Measurements from ENCODE around the gene TCAP.

TCAP gene

GRCh38 chr17:39702901-39703893 is 38.0 kb downstream of the TCAP start:
- no peaks in the 10 kb centered on the region for H3K79me2 ChIP-seq (ENCODE audit: insufficient read depth, low read length)
- no peak overlapping the region for H3K27ac ChIP-seq (ENCODE audit: low read depth, low read length)
- no peak overlapping the region for H2AFZ ChIP-seq (ENCODE audit: low read depth, low read length, severe bottlenecking)
- TF ChIP-seq EZH2phosphoT487 (conservative IDR thresholded peaks at IDR 0.05; ENCODE audit: low read length) (no peak), CTCF (IDR thresholded peaks at IDR 0.05; ENCODE audit: insufficient read depth, low read length, poor library complexity, severe bottlenecking) (no peak)
- H4K20me1 ChIP-seq (ENCODE audit: low read depth, low read length): no peaks in the 10 kb centered on the region
- H3K36me3 ChIP-seq (ENCODE audit: low read length): no peaks in the 10 kb centered on the region
- no peaks in the 10 kb centered on the region for H3K9me3 ChIP-seq (ENCODE audit: insufficient read depth, low read length)
- no peak overlapping the region for H3K9ac ChIP-seq (ENCODE audit: low read length)
- H3K9me2 ChIP-seq (replicated peaks; ENCODE audit: insufficient read depth, low read length): no peaks in the 10 kb centered on the region
- no peak overlapping the region for H3K4me3 ChIP-seq (ENCODE audit: insufficient read depth, low read length, poor library complexity, severe bottlenecking)
- H3K27me3 ChIP-seq (ENCODE audit: low read length): no peaks in the 10 kb centered on the region
- H3K4me2 ChIP-seq (ENCODE audit: low read depth, low read length, poor library complexity, severe bottlenecking): no peak overlapping the region
- H3F3A ChIP-seq (ENCODE audit: insufficient read depth): no peaks in the 10 kb centered on the region

- no peak overlapping the region for H3K4me2 ChIP-seq (ENCODE audit: low read depth, low read length, poor library complexity, severe bottlenecking)
- no peak overlapping the region for H3K4me3 ChIP-seq (ENCODE audit: insufficient read depth, low read length, poor library complexity, severe bottlenecking)
- no peak overlapping the region for H3K27ac ChIP-seq (ENCODE audit: low read depth, low read length)
- no peaks in the 10 kb centered on the region for H3F3A ChIP-seq (ENCODE audit: insufficient read depth)
- H2AFZ ChIP-seq (ENCODE audit: low read depth, low read length, severe bottlenecking): no peak overlapping the region
- no peaks in the 10 kb centered on the region for H3K36me3 ChIP-seq (ENCODE audit: low read length)
- no peaks in the 10 kb centered on the region for H3K9me2 ChIP-seq (replicated peaks; ENCODE audit: insufficient read depth, low read length)
- H4K20me1 ChIP-seq (ENCODE audit: low read depth, low read length): no peaks in the 10 kb centered on the region
- H3K79me2 ChIP-seq (ENCODE audit: insufficient read depth, low read length): no peaks in the 10 kb centered on the region
- H3K9me3 ChIP-seq (ENCODE audit: insufficient read depth, low read length): no peaks in the 10 kb centered on the region
- TF ChIP-seq CTCF (IDR thresholded peaks at IDR 0.05; ENCODE audit: insufficient read depth, low read length, poor library complexity, severe bottlenecking): no peak
- no peak for TF ChIP-seq EZH2phosphoT487 (conservative IDR thresholded peaks at IDR 0.05; ENCODE audit: low read length)
- no peak overlapping the region for H3K9ac ChIP-seq (ENCODE audit: low read length)
- H3K27me3 ChIP-seq (ENCODE audit: low read length): no peaks in the 10 kb centered on the region
These were observed 38.8 kb downstream of the TCAP start for GRCh38 chr17:39703913-39704312.

- no peak overlapping the region for H3K9ac ChIP-seq (ENCODE audit: low read length)
- H3F3A ChIP-seq (ENCODE audit: insufficient read depth): no peaks in the 10 kb centered on the region
- H3K27ac ChIP-seq (ENCODE audit: low read depth, low read length): no peak overlapping the region
- no peaks in the 10 kb centered on the region for H4K20me1 ChIP-seq (ENCODE audit: low read depth, low read length)
- H3K4me3 ChIP-seq (ENCODE audit: insufficient read depth, low read length, poor library complexity, severe bottlenecking): no peak overlapping the region
- H3K4me2 ChIP-seq (ENCODE audit: low read depth, low read length, poor library complexity, severe bottlenecking): no peak overlapping the region
- no peaks in the 10 kb centered on the region for H3K9me2 ChIP-seq (replicated peaks; ENCODE audit: insufficient read depth, low read length)
- no peak overlapping the region for H2AFZ ChIP-seq (ENCODE audit: low read depth, low read length, severe bottlenecking)
- no peaks in the 10 kb centered on the region for H3K79me2 ChIP-seq (ENCODE audit: insufficient read depth, low read length)
- H3K27me3 ChIP-seq (ENCODE audit: low read length): no peaks in the 10 kb centered on the region
- no peaks in the 10 kb centered on the region for H3K9me3 ChIP-seq (ENCODE audit: insufficient read depth, low read length)
- no peak for TF ChIP-seq EZH2phosphoT487 (conservative IDR thresholded peaks at IDR 0.05; ENCODE audit: low read length)
- no peak for TF ChIP-seq CTCF (IDR thresholded peaks at IDR 0.05; ENCODE audit: insufficient read depth, low read length, poor library complexity, severe bottlenecking)
- no peaks in the 10 kb centered on the region for H3K36me3 ChIP-seq (ENCODE audit: low read length)
These were observed 39.8 kb downstream of the TCAP start for GRCh38 chr17:39704821-39705551.

All from SU-DHL-6 (cell line).